ENCODE results near the gene CDHR5.
"Not testable (repeated sequence)": the region's sequence is repeated elsewhere in the genome, so short reads cannot be mapped to it uniquely, and the experiment has no call there.

The CDHR5 gene

GRCh38 chr11:656866-657265 is 32.1 kb upstream of the CDHR5 start:
- H3K9ac ChIP-seq (ENCODE audit: low read depth, low read length) = no peak overlapping the region
- peaks cover 13% of the 10 kb centered on the region for H3K36me3 ChIP-seq (ENCODE audit: control insufficient read depth, insufficient read depth, low read length)
- no peaks in the 10 kb centered on the region for H3K27me3 ChIP-seq (ENCODE audit: control insufficient read depth, insufficient read depth, low read length)
- no peaks in the 10 kb centered on the region for H3K4me1 ChIP-seq (ENCODE audit: control insufficient read depth, insufficient read depth, low read length)
- no peak overlapping the region for H3K4me3 ChIP-seq (ENCODE audit: low read depth, low read length)
- no peaks in the 10 kb centered on the region for H3K9me3 ChIP-seq (ENCODE audit: control insufficient read depth, insufficient read depth, low read length)

- Histone ChIP-seq H3K9ac (ENCODE audit: low read depth, low read length) (no peak overlapping the region), H3K4me3 (ENCODE audit: low read depth, low read length) (no peak overlapping the region), H3K4me1 (ENCODE audit: control insufficient read depth, insufficient read depth, low read length) (no peaks in the 10 kb centered on the region), H3K9me3 (ENCODE audit: control insufficient read depth, insufficient read depth, low read length) (no peaks in the 10 kb centered on the region), H3K36me3 (ENCODE audit: control insufficient read depth, insufficient read depth, low read length) (peaks cover 13% of the 10 kb centered on the region), H3K27me3 (ENCODE audit: control insufficient read depth, insufficient read depth, low read length) (no peaks in the 10 kb centered on the region)
Measured at GRCh38 chr11:656426-656825, 31.7 kb upstream of the CDHR5 start.

GRCh38 chr11:655036-655726 is 30.4 kb upstream of the CDHR5 start:
- Histone ChIP-seq H3K9ac (ENCODE audit: low read depth, low read length) (no peak overlapping the region), H3K9me3 (ENCODE audit: control insufficient read depth, insufficient read depth, low read length) (no peaks in the 10 kb centered on the region), H3K36me3 (ENCODE audit: control insufficient read depth, insufficient read depth, low read length) (peaks cover 13% of the 10 kb centered on the region), H3K27me3 (ENCODE audit: control insufficient read depth, insufficient read depth, low read length) (no peaks in the 10 kb centered on the region), H3K4me1 (ENCODE audit: control insufficient read depth, insufficient read depth, low read length) (no peaks in the 10 kb centered on the region), H3K4me3 (ENCODE audit: low read depth, low read length) (no peak overlapping the region)

GRCh38 chr11:654444-654843 is 29.7 kb upstream of the CDHR5 start:
- not testable (repeated sequence) for H3K4me1 ChIP-seq (ENCODE audit: control insufficient read depth, insufficient read depth, low read length); H3K9ac ChIP-seq (ENCODE audit: low read depth, low read length); H3K4me3 ChIP-seq (ENCODE audit: low read depth, low read length); H3K27me3 ChIP-seq (ENCODE audit: control insufficient read depth, insufficient read depth, low read length); H3K36me3 ChIP-seq (ENCODE audit: control insufficient read depth, insufficient read depth, low read length); H3K9me3 ChIP-seq (ENCODE audit: control insufficient read depth, insufficient read depth, low read length)

- H3K36me3 ChIP-seq (ENCODE audit: control insufficient read depth, insufficient read depth, low read length) = peaks cover 7% of the 10 kb centered on the region
- H3K9me3 ChIP-seq (ENCODE audit: control insufficient read depth, insufficient read depth, low read length) = no peaks in the 10 kb centered on the region
- H3K4me3 ChIP-seq (ENCODE audit: low read depth, low read length) = no peak overlapping the region
- H3K27me3 ChIP-seq (ENCODE audit: control insufficient read depth, insufficient read depth, low read length) = no peaks in the 10 kb centered on the region
- H3K4me1 ChIP-seq (ENCODE audit: control insufficient read depth, insufficient read depth, low read length) = no peaks in the 10 kb centered on the region
- no peak overlapping the region for H3K9ac ChIP-seq (ENCODE audit: low read depth, low read length)
Measured at GRCh38 chr11:653837-654236, 29.1 kb upstream of the CDHR5 start.

GRCh38 chr11:653136-653535 is 28.4 kb upstream of the CDHR5 start:
- H3K36me3 ChIP-seq (ENCODE audit: control insufficient read depth, insufficient read depth, low read length); H3K4me1 ChIP-seq (ENCODE audit: control insufficient read depth, insufficient read depth, low read length): not testable (repeated sequence)

GRCh38 chr11:650482-650881 is 25.7 kb upstream of the CDHR5 start:
- no peaks in the 10 kb centered on the region for H3K9me3 ChIP-seq (ENCODE audit: control insufficient read depth, insufficient read depth, low read length)
- no peaks in the 10 kb centered on the region for H3K27me3 ChIP-seq (ENCODE audit: control insufficient read depth, insufficient read depth, low read length)
- no peak overlapping the region for H3K9ac ChIP-seq (ENCODE audit: low read depth, low read length)
- H3K4me1 ChIP-seq (ENCODE audit: control insufficient read depth, insufficient read depth, low read length) = no peaks in the 10 kb centered on the region
- H3K36me3 ChIP-seq (ENCODE audit: control insufficient read depth, insufficient read depth, low read length) = peaks cover 5% of the 10 kb centered on the region
- no peak overlapping the region for H3K4me3 ChIP-seq (ENCODE audit: low read depth, low read length)

More at GRCh38 chr11:653136-653535, 28.4 kb upstream of the CDHR5 start:
- H3K9me3 ChIP-seq (ENCODE audit: control insufficient read depth, insufficient read depth, low read length); H3K9ac ChIP-seq (ENCODE audit: low read depth, low read length); H3K27me3 ChIP-seq (ENCODE audit: control insufficient read depth, insufficient read depth, low read length); H3K4me3 ChIP-seq (ENCODE audit: low read depth, low read length): not testable (repeated sequence)

GRCh38 chr11:647672-648158 is 23.0 kb upstream of the CDHR5 start:
- not testable (repeated sequence) for H3K36me3 ChIP-seq (ENCODE audit: control insufficient read depth, insufficient read depth, low read length); H3K9ac ChIP-seq (ENCODE audit: low read depth, low read length); H3K9me3 ChIP-seq (ENCODE audit: control insufficient read depth, insufficient read depth, low read length); H3K4me3 ChIP-seq (ENCODE audit: low read depth, low read length); H3K4me1 ChIP-seq (ENCODE audit: control insufficient read depth, insufficient read depth, low read length); H3K27me3 ChIP-seq (ENCODE audit: control insufficient read depth, insufficient read depth, low read length)

- H3K4me3 ChIP-seq (ENCODE audit: low read depth, low read length) = no peak overlapping the region
- no peak overlapping the region for H3K9ac ChIP-seq (ENCODE audit: low read depth, low read length)
- H3K9me3 ChIP-seq (ENCODE audit: control insufficient read depth, insufficient read depth, low read length) = no peaks in the 10 kb centered on the region
- no peaks in the 10 kb centered on the region for H3K4me1 ChIP-seq (ENCODE audit: control insufficient read depth, insufficient read depth, low read length)
- no peaks in the 10 kb centered on the region for H3K27me3 ChIP-seq (ENCODE audit: control insufficient read depth, insufficient read depth, low read length)
- H3K36me3 ChIP-seq (ENCODE audit: control insufficient read depth, insufficient read depth, low read length) = peaks cover 13% of the 10 kb centered on the region
Measured at GRCh38 chr11:646214-646613, 21.5 kb upstream of the CDHR5 start.

GRCh38 chr11:645536-645935 is 20.8 kb upstream of the CDHR5 start:
- H3K9ac ChIP-seq (ENCODE audit: low read depth, low read length) = no peak overlapping the region
- peaks cover 13% of the 10 kb centered on the region for H3K36me3 ChIP-seq (ENCODE audit: control insufficient read depth, insufficient read depth, low read length)
- H3K9me3 ChIP-seq (ENCODE audit: control insufficient read depth, insufficient read depth, low read length) = no peaks in the 10 kb centered on the region
- no peaks in the 10 kb centered on the region for H3K4me1 ChIP-seq (ENCODE audit: control insufficient read depth, insufficient read depth, low read length)
- no peak overlapping the region for H3K4me3 ChIP-seq (ENCODE audit: low read depth, low read length)
- H3K27me3 ChIP-seq (ENCODE audit: control insufficient read depth, insufficient read depth, low read length) = no peaks in the 10 kb centered on the region

GRCh38 chr11:643849-644738 is 19.3 kb upstream of the CDHR5 start:
- no peaks in the 10 kb centered on the region for H3K27me3 ChIP-seq (ENCODE audit: control insufficient read depth, insufficient read depth, low read length)
- H3K4me3 ChIP-seq (ENCODE audit: low read depth, low read length) = no peak overlapping the region
- peaks cover 13% of the 10 kb centered on the region for H3K36me3 ChIP-seq (ENCODE audit: control insufficient read depth, insufficient read depth, low read length)
- no peaks in the 10 kb centered on the region for H3K9me3 ChIP-seq (ENCODE audit: control insufficient read depth, insufficient read depth, low read length)
- no peak overlapping the region for H3K9ac ChIP-seq (ENCODE audit: low read depth, low read length)
- no peaks in the 10 kb centered on the region for H3K4me1 ChIP-seq (ENCODE audit: control insufficient read depth, insufficient read depth, low read length)

- H3K4me3 ChIP-seq (ENCODE audit: low read depth, low read length) = no peak overlapping the region
- H3K4me1 ChIP-seq (ENCODE audit: control insufficient read depth, insufficient read depth, low read length) = no peaks in the 10 kb centered on the region
- H3K36me3 ChIP-seq (ENCODE audit: control insufficient read depth, insufficient read depth, low read length) = peaks cover 13% of the 10 kb centered on the region
- H3K27me3 ChIP-seq (ENCODE audit: control insufficient read depth, insufficient read depth, low read length) = no peaks in the 10 kb centered on the region
- H3K9ac ChIP-seq (ENCODE audit: low read depth, low read length) = no peak overlapping the region
- H3K9me3 ChIP-seq (ENCODE audit: control insufficient read depth, insufficient read depth, low read length) = no peaks in the 10 kb centered on the region
Measured at GRCh38 chr11:643366-643765, 18.6 kb upstream of the CDHR5 start.
